Thymus (tissue), 11 donors: ENCODE results near the gene ZDHHC4. TPM values are rescaled to one million over a fixed set of nuclear protein-coding genes. Genes with fewer than 3 reads are reported as not detected.
A peak's percentile ranks its signal among the peaks of the same experiment; 100 is the strongest.
"Not testable (repeated sequence)": the region's sequence is repeated elsewhere in the genome, so short reads cannot be mapped to it uniquely, and the experiment has no call there.

Source experiments
- DNase-seq, 9 donors: peaks; one replicate each; pipeline ENCODE4 v3.0.0-alpha.2; 2013; ENCODE audit warnings: low spot score in 9 of 9, low read depth in 6 of 9, missing footprints in 1 of 9
- H3K27ac ChIP-seq, 2 donors: one replicate each; pipeline ENCODE4 v1.5.1; 2013; ENCODE audit warnings: control low read depth in 1 of 2, low read depth in 1 of 2, low read length in 1 of 2, mild to moderate bottlenecking in 1 of 2, moderate library complexity in 1 of 2
- H3K27me3 ChIP-seq, 2 donors: one replicate each; pipeline ENCODE4 v1.5.1; 2013; ENCODE audit warnings: low read length in 1 of 2; ENCODE audit not compliant: control insufficient read depth in 2 of 2, insufficient read depth in 1 of 2
- H3K36me3 ChIP-seq, 2 donors: one replicate each; pipeline ENCODE4 v1.5.1; 2013; ENCODE audit warnings: low read length in 1 of 2, mild to moderate bottlenecking in 1 of 2, moderate library complexity in 1 of 2; ENCODE audit not compliant: control insufficient read depth in 2 of 2, insufficient read depth in 2 of 2
- H3K4me1 ChIP-seq, 2 donors: one replicate each; pipeline ENCODE4 v1.5.1; 2013; ENCODE audit warnings: low read length in 2 of 2; ENCODE audit not compliant: control insufficient read depth in 2 of 2, insufficient read depth in 2 of 2
- H3K4me3 ChIP-seq, 2 donors: one replicate each; pipeline ENCODE4 v1.5.1; 2013; ENCODE audit warnings: low read length in 2 of 2, control low read depth in 1 of 2, mild to moderate bottlenecking in 1 of 2
- H3K9me3 ChIP-seq, 2 donors: one replicate each; pipeline ENCODE4 v1.5.1; 2013; ENCODE audit warnings: low read length in 1 of 2, mild to moderate bottlenecking in 1 of 2; ENCODE audit not compliant: control insufficient read depth in 2 of 2, insufficient read depth in 1 of 2
- WGBS: extraction: QIAGEN DNeasy Blood & Tissue Kit; methylation state at CpG from one replicate; pipeline ENCODE4 v1.1.7; 2013; 5-methylcytosine and 5-hydroxymethylcytosine counted together
- polyA plus RNA-seq: library from polyadenylated mRNA; stranded (reverse); fragments of 200-250 nt; gene quantifications from one replicate; pipeline ENCODE4 v1.2.3, GENCODE V29; 2013
- total RNA-seq: library from RNA; stranded (reverse); fragments of 120-200 nt; gene quantifications from one replicate; pipeline ENCODE4 v1.2.4, GENCODE V29; 2013
- donor health status: healthy.

ZDHHC4 gene
- total and polyA plus RNA-seq, 2 donors: 38.2 to 50.0 TPM

DNA sequence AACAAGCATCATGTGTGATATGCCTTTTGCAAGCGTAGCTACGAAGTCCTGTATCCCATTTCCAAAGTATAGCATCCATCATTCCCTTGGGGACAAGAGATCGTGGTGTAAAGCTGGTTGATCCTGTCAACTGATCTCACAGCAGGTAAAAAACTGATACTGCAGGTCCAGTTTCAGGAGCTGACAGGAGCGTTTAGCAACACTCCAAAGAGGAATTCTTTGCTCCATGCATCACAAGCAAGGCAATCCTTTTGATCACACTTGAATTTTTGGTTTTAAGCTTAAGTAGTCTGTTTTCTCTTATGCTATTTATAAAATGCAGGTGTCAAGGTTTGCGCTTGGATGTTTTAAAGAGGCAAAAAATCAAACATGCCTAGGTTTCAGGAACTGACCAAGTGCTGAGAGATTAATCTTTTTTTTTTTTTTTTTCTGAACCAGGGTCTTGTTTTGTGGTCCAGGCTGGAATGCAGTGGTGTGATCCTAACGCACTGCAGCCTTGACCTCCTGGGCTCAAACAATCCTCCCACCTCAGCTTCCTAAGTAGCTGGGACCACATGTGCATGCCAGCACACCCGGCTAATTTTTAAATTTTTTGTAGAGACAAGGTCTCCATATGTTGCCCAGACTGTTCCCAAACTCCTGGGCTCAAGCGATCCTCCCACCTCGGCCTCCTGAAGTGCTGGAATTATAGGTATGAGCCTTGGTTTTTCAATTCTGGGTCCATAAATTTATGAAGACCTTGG, 1.8 kb upstream of the ZDHHC4 start:
- Histone ChIP-seq H3K27ac (no peak overlapping the region), H3K27me3 (no peaks in the 10 kb centered on the region), H3K9me3 (no peaks in the 10 kb centered on the region), H3K36me3 (peaks cover 3 to 4% of the 10 kb centered on the region in 2 donors), H3K4me3 (no peak overlapping the region), H3K4me1 (peaks cover 5 to 14% of the 10 kb centered on the region in 2 donors)
- DNase-seq: no peak
- 95% methylated on average over 9 of the region's 9 CpGs for whole genome bisulfite sequencing

GRCh38 chr7:6576024-6576866, 1.0 kb upstream of the ZDHHC4 start:
- no peak for DNase-seq
- Histone ChIP-seq H3K9me3 (no peaks in the 10 kb centered on the region), H3K4me1 (peaks cover 5 to 14% of the 10 kb centered on the region in 2 donors), H3K36me3 (peaks cover 11 to 12% of the 10 kb centered on the region in 2 donors), H3K4me3 (peak overlapping the region; percentile 88 to 94), H3K27me3 (no peaks in the 10 kb centered on the region), H3K27ac (no peak overlapping the region)
- WGBS: 79% methylated on average over 14 of the region's 14 CpGs

DNA sequence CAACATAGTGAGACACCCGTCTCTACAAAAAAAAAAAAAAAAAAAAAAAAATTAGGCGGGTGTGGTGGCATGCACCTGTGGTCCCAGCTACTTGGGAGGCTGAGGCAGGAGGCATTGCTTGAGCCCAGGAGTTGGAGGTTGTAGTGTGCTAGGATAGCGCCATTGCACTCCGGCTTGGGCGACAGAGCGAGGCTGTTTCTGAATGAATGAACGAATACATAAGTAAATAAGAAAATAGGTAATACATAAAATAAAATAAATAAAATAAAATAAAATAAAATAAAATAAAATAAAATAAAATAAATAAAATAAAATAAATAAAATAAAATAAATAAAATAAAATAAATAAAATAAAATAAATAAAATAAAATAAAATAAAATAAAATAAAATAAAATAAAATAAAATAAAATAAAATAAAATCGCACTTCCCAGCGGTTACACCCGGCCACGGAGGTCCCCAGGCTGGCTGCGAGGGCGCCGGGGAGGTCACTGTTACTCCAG, 336 bp upstream of the ZDHHC4 start:
- not testable (repeated sequence) for H3K27me3 ChIP-seq, H3K9me3 ChIP-seq
- Histone ChIP-seq H3K4me3 (peak overlapping the region; percentile 88 to 94), H3K27ac (peak overlapping the region; percentile 90 to 97), H3K4me1 (peaks cover 5 to 14% of the 10 kb centered on the region in 2 donors), H3K36me3 (peaks cover 17 to 18% of the 10 kb centered on the region in 2 donors)
- peak in 1 of 9 donors; percentile 46 for DNase-seq
- WGBS: 10% methylated on average over 14 of the region's 14 CpGs

GRCh38 chr7:6578114-6579084, 1.1 kb downstream of the ZDHHC4 start:
- Histone ChIP-seq H3K4me3 (peak overlapping the region in 1 of 2 donors; percentile 94), H3K27ac (no peak overlapping the region), H3K27me3 (no peaks in the 10 kb centered on the region), H3K36me3 (peaks cover 32% of the 10 kb centered on the region in 2 donors), H3K4me1 (peaks cover 5 to 14% of the 10 kb centered on the region in 2 donors), H3K9me3 (no peaks in the 10 kb centered on the region)
- WGBS: 98% methylated on average over 18 of the region's 18 CpGs
- no peak for DNase-seq

DNA sequence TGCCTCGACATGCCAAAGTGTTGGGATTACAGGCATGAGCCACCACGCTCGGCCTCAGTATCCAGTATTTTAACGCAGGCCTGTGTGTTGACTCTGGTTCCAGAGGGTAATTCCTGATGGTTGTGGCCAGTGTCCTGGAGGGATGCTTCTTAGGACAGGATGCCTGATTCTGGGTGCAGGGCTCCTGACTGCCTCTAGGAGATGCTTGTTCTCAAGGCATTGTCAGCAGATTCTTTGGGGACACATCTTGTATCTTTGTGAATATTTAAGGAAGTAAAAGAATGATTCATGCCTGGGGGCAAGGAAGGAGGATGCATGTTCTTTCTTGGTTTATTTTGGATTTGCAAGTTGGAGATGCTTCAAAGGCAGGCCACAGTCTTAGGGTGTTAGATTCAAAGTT, 2.2 kb downstream of the ZDHHC4 start:
- Histone ChIP-seq H3K27ac (no peak overlapping the region), H3K9me3 (no peaks in the 10 kb centered on the region), H3K27me3 (no peaks in the 10 kb centered on the region), H3K36me3 (peaks cover 36 to 40% of the 10 kb centered on the region in 2 donors), H3K4me1 (peaks cover 5 to 14% of the 10 kb centered on the region in 2 donors), H3K4me3 (no peak overlapping the region)
- WGBS: 95% methylated on average over 4 of the region's 4 CpGs
- DNase-seq: no peak

- H3K9me3 ChIP-seq, H3K4me3 ChIP-seq, H3K27ac ChIP-seq, DNase-seq, H3K27me3 ChIP-seq: not testable (repeated sequence)
- Histone ChIP-seq H3K4me1 (peaks cover 6 to 10% of the 10 kb centered on the region in 2 donors), H3K36me3 (peaks cover 41 to 61% of the 10 kb centered on the region in 2 donors)
- WGBS: 98% methylated on average over 8 of the region's 8 CpGs
Measured at GRCh38 chr7:6585746-6586432, 8.6 kb downstream of the ZDHHC4 start.

GRCh38 chr7:6588566-6588965, 11.3 kb downstream of the ZDHHC4 start:
- Histone ChIP-seq H3K9me3 (no peaks in the 10 kb centered on the region), H3K27me3 (no peaks in the 10 kb centered on the region), H3K4me1 (peaks cover 7 to 17% of the 10 kb centered on the region in 2 donors), H3K36me3 (peaks cover 35 to 54% of the 10 kb centered on the region in 2 donors), H3K27ac (no peak overlapping the region), H3K4me3 (no peak overlapping the region)
- 98% methylated on average over 9 of the region's 9 CpGs for WGBS
- no peak for DNase-seq

- peaks cover 39 to 56% of the 10 kb centered on the region in 2 donors for H3K36me3 ChIP-seq
- H3K9me3 ChIP-seq: no peaks in the 10 kb centered on the region
- WGBS: 60% methylated on average over 22 of the region's 22 CpGs
- peak overlapping the region; percentile 12 to 95 for H3K4me3 ChIP-seq
- H3K27ac ChIP-seq: no peak overlapping the region
- H3K27me3 ChIP-seq: no peaks in the 10 kb centered on the region
- peaks cover 7 to 17% of the 10 kb centered on the region in 2 donors for H3K4me1 ChIP-seq
- DNase-seq: no peak
Measured at GRCh38 chr7:6589151-6589828, 12.0 kb downstream of the ZDHHC4 start.
